Kasumi-1 (cell line): ENCODE data around the gene ZNF112.

ENCODE experiments used
- DNase-seq, 2 experiments: peaks; one replicate each; lab custom pipeline; 2025; lab: John Stamatoyannopoulos, UW

Gene ZNF112

GRCh38 chr19:44282846-44283245, 73.6 kb downstream of the ZNF112 start:
- DNase-seq = no peak

DNA sequence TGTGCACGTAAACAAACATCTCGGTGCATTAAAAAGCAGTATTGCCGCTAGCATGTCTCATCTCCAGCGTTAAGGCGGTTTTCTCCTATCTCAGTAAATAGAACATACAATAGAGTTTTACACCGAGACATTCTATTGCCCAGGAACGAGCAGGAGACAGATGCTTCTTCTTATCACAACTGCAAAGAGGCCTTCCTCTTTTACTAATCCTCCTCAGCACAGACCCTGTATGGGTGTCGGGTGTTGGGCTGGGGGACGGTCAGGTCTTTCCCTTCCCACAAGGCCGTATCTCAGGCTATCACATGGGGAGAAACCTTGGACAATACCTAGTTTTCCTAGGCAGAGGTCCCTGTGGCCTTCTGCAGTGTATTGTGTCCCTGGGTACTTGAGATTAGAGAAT, 75.6 kb downstream of the ZNF112 start:
- DNase-seq = peak; percentile 52 to 77

- no peak for DNase-seq
Measured at GRCh38 chr19:44278181-44278690, 78.2 kb downstream of the ZNF112 start.

GRCh38 chr19:44277331-44277730, 79.1 kb downstream of the ZNF112 start:
- no peak for DNase-seq
